ENCODE measurements around the gene PSMG4. TPM values are rescaled to one million over a fixed set of nuclear protein-coding genes. Genes with fewer than 3 reads are reported as not detected.

Gene PSMG4
- total and polyA plus RNA-seq, 9 of the 15 experiments (the other 6 are each of a cell fraction or from before 2014, with no cell fraction given) = 12.9 to 185 (median 52.0) TPM

DNA sequence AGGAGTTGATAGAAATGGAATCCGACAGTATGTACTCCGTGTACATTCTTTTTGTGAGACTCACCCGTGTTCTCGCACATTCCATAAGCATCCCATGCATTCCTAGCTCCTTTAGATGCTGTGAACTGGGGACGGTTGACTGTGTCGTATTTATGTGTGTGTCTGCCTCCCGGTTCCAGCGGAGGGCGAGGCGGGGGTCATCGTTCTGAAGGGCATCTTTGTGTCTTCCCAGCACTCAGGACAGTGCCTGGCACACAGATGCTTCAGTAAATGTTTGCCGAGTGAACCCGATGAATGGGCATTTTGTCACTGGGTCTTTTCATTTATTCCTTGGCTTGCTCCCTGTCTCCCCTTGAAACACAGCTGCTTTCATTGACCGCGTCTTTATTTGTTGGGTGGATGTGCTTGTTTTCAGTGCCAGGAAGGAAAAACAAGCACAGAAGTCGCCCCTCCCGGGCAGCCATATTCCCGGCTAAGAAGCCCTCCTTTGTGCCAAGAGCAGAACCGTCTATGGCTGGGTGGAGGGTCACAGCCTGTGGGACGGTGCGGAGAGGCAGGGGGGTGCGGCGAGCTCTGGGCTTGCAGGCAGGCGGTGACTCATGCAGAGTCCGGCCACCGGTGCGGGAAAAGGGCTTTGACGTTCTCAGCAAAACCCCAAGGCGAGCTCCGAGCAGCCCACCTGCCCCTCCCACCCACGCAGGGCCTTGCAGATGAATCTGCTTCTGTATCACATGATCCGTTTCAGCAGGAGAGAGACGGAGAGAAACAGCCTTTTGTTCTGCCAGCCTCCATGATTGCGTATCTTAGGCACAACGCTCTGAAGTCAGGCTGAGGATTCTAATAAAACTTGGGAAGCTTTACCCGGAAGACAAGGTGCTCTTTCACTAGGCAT lies 11.2 kb upstream of the PSMG4 start (continued):
- TF ChIP-seq ZNF75A (CRISPR knock-in tag; IDR thresholded peaks at IDR 0.05) (no peak), CREBBP (IDR thresholded peaks at IDR 0.05; ENCODE audit: low read depth, low read length) (no peak), TRIM24 (IDR thresholded peaks at IDR 0.05) (no peak), HDAC8 (tag; IDR thresholded peaks at IDR 0.05) (no peak)
- TF ChIP-seq, protein P1, sequence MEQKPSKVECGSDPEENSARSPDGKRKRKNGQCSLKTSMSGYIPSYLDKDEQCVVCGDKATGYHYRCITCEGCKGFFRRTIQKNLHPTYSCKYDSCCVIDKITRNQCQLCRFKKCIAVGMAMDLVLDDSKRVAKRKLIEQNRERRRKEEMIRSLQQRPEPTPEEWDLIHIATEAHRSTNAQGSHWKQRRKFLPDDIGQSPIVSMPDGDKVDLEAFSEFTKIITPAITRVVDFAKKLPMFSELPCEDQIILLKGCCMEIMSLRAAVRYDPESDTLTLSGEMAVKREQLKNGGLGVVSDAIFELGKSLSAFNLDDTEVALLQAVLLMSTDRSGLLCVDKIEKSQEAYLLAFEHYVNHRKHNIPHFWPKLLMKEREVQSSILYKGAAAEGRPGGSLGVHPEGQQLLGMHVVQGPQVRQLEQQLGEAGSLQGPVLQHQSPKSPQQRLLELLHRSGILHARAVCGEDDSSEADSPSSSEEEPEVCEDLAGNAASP (IDR thresholded peaks at IDR 0.05) = no peak
- TF ChIP-seq, protein P2, sequence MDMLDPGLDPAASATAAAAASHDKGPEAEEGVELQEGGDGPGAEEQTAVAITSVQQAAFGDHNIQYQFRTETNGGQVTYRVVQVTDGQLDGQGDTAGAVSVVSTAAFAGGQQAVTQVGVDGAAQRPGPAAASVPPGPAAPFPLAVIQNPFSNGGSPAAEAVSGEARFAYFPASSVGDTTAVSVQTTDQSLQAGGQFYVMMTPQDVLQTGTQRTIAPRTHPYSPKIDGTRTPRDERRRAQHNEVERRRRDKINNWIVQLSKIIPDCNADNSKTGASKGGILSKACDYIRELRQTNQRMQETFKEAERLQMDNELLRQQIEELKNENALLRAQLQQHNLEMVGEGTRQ (CRISPR knock-in tag; IDR thresholded peaks at IDR 0.05) = peak; percentile 64
- TF ChIP-seq, protein P3, sequence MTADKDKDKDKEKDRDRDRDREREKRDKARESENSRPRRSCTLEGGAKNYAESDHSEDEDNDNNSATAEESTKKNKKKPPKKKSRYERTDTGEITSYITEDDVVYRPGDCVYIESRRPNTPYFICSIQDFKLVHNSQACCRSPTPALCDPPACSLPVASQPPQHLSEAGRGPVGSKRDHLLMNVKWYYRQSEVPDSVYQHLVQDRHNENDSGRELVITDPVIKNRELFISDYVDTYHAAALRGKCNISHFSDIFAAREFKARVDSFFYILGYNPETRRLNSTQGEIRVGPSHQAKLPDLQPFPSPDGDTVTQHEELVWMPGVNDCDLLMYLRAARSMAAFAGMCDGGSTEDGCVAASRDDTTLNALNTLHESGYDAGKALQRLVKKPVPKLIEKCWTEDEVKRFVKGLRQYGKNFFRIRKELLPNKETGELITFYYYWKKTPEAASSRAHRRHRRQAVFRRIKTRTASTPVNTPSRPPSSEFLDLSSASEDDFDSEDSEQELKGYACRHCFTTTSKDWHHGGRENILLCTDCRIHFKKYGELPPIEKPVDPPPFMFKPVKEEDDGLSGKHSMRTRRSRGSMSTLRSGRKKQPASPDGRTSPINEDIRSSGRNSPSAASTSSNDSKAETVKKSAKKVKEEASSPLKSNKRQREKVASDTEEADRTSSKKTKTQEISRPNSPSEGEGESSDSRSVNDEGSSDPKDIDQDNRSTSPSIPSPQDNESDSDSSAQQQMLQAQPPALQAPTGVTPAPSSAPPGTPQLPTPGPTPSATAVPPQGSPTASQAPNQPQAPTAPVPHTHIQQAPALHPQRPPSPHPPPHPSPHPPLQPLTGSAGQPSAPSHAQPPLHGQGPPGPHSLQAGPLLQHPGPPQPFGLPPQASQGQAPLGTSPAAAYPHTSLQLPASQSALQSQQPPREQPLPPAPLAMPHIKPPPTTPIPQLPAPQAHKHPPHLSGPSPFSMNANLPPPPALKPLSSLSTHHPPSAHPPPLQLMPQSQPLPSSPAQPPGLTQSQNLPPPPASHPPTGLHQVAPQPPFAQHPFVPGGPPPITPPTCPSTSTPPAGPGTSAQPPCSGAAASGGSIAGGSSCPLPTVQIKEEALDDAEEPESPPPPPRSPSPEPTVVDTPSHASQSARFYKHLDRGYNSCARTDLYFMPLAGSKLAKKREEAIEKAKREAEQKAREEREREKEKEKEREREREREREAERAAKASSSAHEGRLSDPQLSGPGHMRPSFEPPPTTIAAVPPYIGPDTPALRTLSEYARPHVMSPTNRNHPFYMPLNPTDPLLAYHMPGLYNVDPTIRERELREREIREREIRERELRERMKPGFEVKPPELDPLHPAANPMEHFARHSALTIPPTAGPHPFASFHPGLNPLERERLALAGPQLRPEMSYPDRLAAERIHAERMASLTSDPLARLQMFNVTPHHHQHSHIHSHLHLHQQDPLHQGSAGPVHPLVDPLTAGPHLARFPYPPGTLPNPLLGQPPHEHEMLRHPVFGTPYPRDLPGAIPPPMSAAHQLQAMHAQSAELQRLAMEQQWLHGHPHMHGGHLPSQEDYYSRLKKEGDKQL (CRISPR knock-in tag; IDR thresholded peaks at IDR 0.05; ENCODE audit: borderline replicate concordance) = no peak
